Measurements from ENCODE around the gene POLR3GL.

GRCh38 chr1:145918144-145918991 lies 46.1 kb upstream of the POLR3GL start, which contains the start of gene PEX11B:
- TF ChIP-seq CTCF (IDR thresholded peaks at IDR 0.05) (peak in 2 of 4 experiments; percentile 5 to 36), POLR2AphosphoS5 (IDR thresholded peaks at IDR 0.05) (peak; percentile 92), POLR2A (IDR thresholded peaks at IDR 0.05) (peak; percentile 26 to 63), EP300 (IDR thresholded peaks at IDR 0.05) (no peak)

Data from gastroesophageal sphincter (tissue), 3 donors.